ENCODE measurements around the gene ZYX.

The ZYX gene

DNA sequence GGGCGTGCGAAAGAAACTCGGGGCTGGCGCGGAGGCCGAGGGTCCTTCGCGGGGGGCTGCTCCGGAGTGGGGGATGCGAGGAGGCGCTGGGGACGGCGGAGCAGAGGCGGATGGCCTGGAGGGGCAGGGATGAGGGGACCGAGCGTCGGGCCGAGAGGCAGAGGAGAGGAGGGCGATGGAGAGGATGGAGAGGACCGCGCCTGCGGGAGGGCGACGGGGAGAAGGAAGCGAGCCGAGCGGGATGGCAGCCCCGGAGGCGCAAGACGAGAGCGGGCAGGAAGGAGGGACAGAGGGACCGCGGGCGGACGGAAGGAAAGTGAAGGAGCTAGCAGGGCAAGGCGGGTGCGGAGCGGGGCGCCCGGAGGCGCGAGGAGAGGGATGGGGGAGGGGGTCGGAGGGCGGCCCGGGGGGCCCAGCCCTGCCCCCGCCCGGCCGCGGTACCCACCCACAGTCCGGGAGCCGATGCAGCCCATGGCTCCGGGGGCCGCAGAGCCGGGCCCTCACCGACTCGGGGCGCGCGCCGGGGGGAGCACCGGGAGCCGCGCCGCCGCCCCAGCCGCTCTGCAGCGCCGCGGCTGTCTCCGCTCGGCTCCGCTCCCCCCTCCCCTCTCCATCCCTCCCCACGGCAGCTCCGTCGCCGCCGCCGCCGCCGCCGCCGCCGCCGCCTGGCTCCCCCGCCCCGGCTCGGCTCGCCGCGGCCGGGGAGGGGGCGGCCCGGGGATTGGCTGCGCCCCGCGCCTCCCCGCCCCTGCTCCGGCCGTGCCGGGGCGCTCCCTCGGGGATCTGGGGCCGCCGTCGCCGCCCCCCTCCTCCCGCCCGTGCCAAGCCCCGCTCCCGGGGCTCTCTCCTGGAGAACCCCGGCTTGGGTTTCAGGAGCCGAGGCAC, 18.8 kb upstream of the ZYX start, which contains the start of gene FAM131B:
Gene FAM131B (minus strand): TSS at position 583 of the 885 bp plus-strand sequence. CDS start 110 bp downstream, at position 473.
- no peak for FAIRE-seq

DNA sequence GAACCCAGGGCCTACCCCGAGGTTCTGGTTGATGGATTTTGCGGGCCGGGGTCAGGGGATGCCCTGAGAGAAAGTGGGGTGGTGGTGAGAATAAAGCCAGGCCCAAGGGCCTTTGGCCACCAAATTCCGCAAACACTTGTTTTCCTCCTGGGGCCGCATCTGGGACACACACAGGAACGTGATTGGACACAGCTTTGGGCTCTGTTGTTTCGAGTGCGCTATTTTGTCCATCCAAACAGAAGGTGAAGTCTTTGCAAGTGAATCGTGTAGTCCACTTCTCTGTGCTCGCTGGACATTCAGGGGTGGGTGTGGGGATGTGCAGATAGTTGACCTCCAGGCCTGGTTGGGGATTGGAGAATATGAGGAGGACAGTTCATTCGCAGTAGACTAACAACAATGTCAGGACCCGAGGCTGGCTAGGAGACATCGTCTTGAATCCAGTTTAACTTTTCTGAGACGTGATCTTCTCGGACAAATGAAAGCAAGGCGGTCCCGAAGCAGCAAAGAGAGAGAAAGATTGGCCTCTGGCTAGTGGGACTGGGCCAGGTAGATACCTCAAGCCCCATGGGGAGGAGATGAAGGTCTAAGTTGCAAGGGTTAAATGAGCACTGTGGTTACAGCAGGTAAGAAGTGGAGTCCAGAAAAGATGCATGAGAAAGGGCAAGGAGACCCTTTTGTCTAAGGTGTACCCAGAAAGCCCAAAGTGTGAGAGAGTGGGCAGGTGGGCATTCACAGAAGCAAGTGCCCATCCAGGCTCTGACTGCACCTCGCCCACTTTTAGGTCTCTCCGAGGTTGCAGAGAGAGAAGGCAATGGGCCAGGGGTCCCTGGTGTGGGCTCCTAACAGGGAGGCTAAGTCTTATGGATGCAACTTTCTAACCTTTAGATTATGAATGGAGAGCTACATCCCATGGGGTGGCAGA, 17.9 kb upstream of the ZYX start:
- no peak for FAIRE-seq

DNA sequence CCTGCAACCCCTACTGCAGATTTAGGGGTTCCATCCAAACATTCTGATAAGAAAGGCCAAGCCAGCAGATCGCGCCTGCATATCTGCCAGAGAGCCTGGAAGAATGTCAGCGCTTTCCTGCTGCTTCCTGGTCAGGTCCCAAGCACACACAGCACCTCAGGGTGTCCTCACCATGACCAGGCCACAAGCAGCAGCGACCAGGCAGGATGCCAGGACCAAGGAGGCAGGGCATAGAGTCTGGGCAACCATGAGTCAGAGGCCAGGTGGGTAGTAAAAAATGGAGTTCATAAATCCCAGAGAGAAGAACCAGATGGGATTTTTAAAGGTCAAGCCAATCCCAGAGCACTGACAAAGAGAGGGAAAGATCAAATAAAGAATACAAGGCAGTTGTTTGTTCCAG, 13.2 kb upstream of the ZYX start:
- FAIRE-seq, result no peak

DNA sequence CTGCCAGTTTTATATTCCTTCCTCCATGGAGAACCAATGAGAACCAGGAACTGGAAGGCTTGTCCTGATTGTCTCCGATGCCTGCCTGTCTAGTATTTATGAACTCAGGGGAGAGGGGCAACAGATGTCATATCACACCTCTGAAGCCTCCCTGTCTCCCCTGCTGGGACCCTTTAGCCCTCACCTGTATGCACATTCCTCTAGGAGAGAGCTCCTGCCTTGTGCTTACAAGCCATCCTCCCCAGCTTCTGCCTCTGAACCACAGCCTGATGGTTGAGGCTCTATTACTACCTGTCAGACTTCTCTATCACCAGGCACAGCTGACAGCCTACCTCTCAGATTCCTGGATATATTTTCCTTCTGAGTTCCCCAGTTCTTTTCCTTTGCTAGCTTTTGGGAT, 12.8 kb upstream of the ZYX start:
- no peak for FAIRE-seq

DNA sequence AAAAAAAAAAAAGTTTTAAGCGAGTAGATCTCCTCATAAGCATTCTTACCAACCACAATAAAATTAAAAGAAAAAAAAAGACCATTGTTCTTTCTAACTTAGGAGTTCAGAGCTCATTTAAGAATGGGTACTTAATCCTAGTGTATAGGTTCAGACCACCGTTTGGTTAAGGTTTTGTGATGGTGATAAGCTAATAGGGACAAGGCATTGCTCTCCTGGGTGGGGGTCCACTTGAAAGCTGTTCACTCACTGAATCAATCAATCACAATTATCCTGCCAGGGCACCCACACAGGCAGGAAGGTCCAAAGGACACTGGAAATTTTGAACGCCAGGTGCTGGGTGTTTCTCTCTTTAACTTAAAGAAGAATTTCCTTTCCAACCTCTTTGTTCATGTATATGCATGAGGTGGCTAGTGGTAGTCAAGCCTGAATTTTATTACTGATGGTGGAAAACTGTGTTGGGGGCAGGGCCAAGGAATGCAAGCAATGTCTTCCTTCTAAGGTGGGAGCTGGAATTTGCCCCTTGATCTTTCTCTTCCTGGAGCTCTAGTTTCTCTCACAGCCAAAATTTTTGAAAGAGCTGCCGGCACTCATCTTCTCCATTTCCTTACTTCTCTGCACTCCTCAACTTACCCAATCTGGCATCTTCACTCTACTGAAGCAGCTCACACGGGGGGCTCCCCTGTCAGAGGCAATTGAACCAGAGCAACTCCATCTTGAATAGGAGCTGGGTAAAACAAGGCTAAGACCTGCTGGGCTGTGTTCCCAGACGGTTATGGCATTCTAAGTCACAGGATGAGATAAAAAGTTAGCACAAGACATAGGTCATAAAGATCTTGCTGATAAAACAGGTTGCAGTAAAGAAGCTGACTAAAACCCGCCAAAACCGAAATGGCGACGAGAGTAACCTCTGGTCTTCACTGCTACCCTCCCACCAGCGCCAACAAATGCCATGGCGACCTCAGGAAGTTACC, 11.2 kb upstream of the ZYX start:
- FAIRE-seq, result no peak

DNA sequence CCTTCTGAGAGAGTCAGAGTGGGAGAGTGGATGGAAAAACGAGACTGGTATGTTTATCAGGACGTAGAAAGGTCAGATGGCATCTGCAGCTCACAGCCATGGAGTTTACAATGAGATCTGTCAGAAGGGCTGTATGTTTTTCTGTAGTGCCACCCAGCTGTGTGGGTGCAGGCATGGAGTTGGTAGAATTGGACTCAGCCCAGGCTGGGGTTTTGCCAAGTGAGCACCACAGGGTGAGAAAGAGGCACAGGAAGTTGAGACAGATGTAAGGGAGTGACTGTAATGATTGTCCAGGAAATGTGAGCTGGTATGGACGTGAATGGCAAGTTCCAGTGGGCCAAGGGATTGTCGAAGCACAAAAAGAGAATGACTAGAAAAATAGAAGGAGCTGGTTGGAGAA, 9.1 kb upstream of the ZYX start:
- FAIRE-seq, result no peak

DNA sequence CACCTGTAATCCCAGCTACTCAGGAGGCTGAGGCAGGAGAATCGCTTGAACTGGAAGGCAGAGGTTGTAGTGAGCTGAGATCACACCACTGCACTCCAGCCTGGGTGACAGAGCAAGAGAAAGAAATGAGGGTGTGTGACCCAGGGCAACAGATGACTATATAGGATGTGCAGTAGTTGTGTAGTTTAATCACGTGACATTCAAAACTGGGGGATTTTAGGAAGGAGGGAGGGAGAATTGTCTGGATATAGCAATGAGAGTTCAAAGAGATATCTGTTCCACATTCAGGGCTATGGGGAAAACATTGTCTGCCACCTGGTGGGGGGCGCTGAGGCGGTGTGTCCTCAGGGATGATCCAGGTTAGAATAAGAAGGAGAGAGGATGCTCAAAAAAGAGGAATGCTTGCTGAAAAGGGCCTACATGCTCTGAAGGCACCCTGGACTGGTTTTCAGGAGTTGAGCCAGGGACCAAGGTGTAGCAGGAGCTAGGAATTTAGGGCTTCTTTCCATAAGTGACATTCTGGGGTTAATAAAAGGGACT, 7.8 kb upstream of the ZYX start:
- no peak for FAIRE-seq

DNA sequence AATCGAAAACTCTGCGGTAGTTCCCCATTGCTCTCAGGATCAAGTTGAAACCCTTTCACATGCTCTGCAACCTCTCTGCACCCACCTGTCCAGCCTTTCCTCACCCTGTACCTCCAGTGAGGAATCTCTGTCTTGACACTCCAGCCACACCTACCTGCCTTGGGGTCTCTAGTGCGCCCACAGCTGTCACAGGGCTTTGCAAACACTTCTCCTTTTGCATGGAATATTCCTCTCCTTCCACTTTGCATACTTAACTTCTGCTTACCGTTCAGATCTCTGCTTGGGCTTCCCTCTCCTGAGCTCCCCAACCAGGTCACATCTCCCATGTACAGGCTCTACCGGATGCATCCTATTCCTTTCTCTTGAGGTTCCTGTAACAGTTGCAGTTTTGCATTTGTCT, 6.6 kb upstream of the ZYX start:
- no peak for FAIRE-seq

DNA sequence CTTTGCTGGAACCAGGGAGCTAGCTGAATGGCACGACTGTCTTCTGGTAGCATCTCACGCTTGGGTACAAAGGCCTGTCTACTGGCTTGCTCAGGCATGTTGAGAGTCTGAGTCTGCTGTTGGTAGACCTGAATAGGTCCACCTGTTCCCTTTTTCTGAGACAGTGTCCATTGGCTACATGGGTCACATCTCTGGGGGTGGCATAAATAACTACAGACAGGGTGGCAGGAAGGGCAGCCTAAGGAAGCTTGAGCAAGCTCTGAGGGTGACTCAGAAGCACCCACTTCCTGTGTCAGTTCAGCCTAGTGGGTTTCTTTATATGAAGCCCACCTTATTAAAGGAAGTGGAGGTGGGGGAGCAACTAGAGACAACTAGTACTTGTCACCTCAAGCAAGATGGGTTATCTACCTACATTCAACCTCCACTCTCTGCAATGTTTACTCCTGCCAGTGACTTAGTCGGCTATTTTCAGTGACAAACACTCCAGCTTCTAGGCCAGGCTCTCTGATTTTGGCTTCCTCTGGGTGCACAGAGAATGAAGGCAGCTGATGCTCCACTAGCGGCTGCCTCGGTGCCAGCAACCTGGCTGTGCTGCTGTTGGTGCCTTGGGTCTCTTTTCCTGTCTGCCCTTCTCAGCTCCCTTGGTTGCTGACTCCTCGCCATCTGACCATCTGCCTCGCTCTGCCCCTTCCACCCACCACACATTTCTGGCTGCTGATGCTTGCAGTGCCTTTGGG, 5.7 kb upstream of the ZYX start:
- FAIRE-seq, result no peak

DNA sequence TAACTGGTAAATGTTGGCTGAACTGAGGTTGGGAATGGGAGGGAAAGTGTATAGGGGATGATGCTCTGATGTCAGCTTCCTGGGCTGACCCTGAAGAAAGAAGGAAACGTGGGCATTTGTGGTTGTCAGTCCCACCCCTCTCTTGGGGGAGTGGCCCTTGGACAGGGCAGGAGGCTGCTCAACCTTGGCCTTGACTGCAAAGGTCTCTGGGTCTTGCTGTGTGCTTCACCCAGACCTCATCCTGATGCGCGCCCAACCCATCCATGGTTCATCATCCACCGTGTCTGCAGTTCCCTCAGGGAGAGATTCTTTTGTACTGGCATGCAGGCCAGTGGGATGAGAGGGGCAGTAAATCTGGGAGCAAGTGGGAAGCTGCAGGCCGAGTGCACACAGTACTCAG, 4.7 kb upstream of the ZYX start:
- no peak for FAIRE-seq

DNA sequence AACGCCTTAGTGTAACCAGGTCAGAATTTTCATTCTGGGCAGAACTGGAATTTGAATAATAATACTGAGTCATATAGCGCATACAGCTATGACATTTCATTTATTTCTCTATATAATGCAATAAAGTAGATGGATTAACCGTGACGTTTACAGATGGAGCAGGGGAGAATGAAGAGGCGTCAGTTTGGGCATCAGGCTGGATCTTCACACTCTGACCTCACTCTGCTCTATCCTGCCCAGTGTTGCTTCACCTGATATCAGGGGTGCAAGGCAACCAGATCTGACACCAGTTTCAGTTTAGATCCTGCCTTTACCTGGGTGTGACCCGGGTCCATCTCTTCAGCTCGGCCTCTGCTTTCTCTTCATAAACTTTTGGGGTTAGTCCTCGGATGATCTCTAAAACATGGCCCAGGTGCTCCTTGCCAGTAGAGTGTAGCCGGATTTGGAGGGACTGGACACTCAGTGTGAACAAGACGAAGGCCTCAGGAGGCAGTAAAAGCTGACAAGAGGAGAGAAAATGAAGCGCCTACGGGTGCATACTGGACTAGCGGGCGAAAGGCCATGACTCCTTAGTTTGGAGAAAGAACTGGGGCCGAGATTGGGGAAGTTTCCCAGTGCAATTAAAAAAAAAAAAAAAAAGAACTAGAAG, 1.4 kb upstream of the ZYX start:
- no peak for FAIRE-seq

DNA sequence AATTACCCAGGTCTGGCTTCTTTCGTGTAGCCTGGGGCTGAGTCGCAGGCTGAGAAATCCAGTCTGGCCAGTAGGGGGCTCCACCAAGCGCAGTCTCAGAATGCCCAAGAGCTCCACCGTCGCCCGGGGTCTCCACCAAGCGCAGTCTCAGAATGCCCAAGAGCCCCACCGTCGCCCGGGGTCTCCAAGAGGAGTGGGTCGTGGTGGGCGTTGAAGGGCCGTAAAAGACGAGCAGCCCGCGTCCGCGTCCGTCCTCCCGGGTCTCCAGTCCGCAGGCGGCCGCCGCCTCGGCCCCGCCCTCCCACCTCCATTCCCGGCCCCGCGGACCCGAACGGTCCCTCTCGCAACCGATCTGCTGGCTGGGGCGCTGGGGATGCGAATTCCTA, 892 bp upstream of the ZYX start:
- FAIRE-seq, result no peak

DNA sequence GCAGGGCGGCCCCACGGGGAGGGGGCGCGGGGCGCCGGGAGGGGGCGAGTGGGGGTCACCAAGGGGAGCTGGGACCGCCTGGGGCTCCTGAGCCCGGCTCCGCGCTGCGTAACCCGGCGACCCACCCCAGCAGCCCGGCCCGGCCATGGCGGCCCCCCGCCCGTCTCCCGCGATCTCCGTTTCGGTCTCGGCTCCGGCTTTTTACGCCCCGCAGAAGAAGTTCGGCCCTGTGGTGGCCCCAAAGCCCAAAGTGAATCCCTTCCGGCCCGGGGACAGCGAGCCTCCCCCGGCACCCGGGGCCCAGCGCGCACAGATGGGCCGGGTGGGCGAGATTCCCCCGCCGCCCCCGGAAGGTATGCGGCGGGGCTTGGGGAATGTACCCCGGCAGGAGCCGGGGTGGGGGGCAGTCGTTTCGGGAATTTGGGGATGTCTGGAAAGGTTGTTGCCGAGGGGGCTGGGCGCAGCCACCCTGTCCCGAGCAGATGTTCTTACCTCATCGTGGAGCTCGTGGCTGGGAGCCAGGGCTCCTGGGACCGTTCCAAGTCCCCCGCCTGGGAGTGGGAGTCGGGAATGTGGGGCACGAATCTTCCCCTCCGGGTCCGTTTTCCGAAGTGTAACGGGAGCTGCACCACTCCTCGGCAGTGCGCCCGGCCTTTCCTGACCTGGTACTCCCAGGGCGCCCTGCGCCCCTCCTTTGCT, 431 bp downstream of the ZYX start:
- FAIRE-seq, result no peak

DNA sequence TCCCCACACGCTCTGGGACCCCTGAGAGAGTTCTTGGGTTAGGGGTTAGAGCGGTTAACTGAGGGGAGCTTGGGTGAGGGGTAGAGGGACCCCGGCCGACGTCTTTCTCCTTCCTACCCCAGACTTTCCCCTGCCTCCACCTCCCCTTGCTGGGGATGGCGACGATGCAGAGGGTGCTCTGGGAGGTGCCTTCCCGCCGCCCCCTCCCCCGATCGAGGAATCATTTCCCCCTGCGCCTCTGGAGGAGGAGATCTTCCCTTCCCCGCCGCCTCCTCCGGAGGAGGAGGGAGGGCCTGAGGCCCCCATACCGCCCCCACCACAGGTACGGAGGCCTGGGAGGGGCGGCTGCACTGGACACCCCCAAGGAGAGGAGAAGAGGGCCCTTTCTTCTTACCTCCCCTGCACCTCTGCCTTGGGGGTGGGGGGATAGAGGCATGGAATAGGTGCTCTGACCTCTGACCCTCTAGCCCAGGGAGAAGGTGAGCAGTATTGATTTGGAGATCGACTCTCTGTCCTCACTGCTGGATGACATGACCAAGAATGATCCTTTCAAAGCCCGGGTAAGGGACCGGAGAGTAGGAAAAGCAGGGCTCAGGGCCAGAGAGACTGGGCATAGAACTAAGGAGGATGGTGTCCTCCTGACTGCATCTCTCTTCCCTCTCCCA, 1.1 kb downstream of the ZYX start:
- no peak for FAIRE-seq

DNA sequence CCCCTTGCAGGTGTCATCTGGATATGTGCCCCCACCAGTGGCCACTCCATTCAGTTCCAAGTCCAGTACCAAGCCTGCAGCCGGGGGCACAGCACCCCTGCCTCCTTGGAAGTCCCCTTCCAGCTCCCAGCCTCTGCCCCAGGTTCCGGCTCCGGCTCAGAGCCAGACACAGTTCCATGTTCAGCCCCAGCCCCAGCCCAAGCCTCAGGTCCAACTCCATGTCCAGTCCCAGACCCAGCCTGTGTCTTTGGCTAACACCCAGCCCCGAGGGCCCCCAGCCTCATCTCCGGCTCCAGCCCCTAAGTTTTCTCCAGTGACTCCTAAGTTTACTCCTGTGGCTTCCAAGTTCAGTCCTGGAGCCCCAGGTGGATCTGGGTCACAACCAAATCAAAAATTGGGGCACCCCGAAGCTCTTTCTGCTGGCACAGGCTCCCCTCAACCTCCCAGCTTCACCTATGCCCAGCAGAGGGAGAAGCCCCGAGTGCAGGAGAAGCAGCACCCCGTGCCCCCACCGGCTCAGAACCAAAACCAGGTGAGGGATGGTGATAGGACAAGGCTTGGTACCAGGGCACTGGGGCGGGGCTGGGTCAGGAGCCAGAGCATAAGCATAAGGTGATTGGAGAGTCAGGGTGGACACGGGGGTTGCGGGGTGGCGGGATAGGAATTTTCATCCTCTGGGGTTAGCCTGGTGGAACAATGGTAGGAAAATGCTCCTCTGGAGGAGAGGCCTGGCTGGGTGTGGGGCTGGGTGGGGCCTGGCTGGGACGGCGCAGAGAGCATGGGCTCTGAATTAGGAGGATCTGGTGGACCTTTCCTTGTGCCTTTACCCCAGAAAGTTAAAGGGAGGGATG, 1.9 kb downstream of the ZYX start:
- no peak for FAIRE-seq

DNA sequence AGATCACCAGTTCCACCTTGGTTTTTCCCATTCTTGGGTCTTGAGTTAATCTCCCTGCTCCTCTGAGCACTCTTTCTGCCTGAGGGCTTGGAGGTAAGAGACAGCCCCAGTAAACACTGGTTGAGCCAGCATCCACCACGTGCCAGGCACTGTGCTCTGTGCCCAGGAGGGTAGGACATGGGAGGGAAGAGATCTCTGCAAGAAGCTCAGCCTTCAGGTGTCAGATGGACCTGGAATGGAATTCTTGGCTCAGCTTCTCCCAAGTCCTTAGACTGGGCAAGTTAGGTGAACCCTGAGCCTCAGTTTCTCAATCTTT, 2.5 kb downstream of the ZYX start:
- no peak for FAIRE-seq

DNA sequence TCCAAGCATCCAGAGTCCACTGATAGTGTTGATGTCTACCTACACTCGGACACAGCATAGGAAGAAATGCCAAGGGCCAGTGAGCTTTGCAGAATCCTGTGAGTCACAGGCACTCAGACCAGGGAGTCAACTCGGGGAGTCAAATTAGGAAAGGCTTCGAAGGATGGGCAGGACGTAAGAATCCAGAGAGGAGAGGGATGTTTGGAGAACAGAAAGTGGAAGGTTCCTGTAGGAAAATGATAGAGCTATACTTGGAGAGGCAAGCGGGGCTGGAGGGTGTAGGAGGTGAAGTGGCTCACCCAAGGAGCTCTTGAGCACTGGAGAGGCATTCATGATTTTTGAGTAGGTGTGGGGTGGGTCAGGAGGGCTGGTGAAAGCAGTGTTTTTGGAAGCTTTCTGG, 3.0 kb downstream of the ZYX start:
- FAIRE-seq, result no peak

DNA sequence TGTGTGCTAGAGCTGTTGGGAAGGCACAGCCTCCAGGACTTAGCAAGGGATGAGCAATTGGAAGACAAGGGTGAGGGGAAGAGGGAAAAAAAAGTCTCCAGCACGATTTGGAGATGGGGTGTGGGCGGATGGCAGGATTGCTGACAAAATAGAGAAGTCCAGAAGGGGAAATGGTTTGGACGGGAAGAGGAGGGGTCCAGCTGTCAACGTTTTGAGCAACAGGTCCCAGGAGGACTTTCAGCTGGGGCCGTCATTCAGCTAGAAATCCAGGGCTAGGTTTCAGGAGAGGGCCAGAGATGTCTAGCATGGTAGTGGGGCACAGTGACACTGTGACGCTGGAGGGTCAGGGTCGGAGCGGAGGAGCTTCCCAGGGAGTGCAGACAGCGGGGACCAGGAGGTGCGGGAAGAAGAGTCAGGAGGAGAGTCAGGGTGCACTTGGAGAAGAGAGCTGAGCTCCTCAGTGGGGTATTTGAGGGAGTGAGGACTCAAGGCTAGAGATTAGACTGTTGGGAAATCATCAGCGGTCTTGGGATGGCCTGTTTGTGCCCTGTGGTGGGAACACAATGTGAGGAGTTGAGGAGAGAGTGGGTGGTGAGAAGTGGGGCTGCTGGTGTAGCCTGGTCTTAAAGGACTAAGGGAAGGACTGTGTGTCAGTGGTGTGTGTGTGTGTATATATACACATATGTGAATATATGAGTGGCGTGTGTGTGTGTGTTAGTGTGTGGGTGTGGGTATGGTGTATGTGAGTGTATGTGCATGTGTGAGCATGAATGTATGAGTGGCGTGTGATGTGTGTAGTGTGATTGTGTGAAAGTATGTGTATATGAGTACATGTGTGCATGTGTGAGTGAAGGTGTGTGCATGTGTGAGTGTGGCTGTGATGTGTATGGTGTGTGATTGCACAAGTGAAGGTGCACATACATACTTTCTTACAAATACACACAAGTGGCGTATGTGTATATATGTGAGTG, 3.8 kb downstream of the ZYX start:
- FAIRE-seq, result no peak

Data from islet of Langerhans (tissue), 1 donor.